Body of pancreas (tissue), 4 donors: ENCODE measurements around the gene SPTB. TPM values are rescaled to one million over a fixed set of nuclear protein-coding genes. Genes with fewer than 3 reads are reported as not detected.

Source experiments
- ATAC-seq: fragments of 150-250 bp; one replicate; pipeline ENCODE4 v1.9.1; 2016
- DNase-seq, 4 donors: peaks; one replicate each; pipeline ENCODE4 v3.0.0-alpha.2; 2019
- H3K27ac ChIP-seq, 4 donors: fragments of 200-600 bp; sonication (generic); 1 replicate in 3 of 4; 2 replicates in 1 of 4; pipeline versions ENCODE4 v1.5.1 to v1.6.1; 2016 to 2019; ENCODE audit warnings: mild to moderate bottlenecking in 1 of 4, mixed read lengths in 1 of 4, moderate library complexity in 1 of 4
- H3K27me3 ChIP-seq, 2 donors: fragments of 200-600 bp; sonication (generic); one replicate each; pipeline ENCODE4 v1.6.0; 2016; ENCODE audit warnings: mild to moderate bottlenecking in 1 of 2
- H3K36me3 ChIP-seq, 2 donors: fragments of 200-600 bp; sonication (generic); replicated peaks in 1 of 2; 2 replicates each; pipeline ENCODE4 v1.5.1; 2016; ENCODE audit warnings: low read depth in 2 of 2; ENCODE audit not compliant: insufficient read depth in 1 of 2
- H3K4me1 ChIP-seq: fragments of 200-600 bp; sonication (generic); one replicate; pipeline ENCODE4 v1.6.0; 2016
- H3K4me3 ChIP-seq, 2 donors: fragments of 200-600 bp; sonication (generic); 1 replicate in 1 of 2; 2 replicates in 1 of 2; pipeline ENCODE4 v1.5.1; 2016 to 2019
- H3K9me3 ChIP-seq, 3 donors: fragments of 200-600 bp; sonication (generic); 1 replicate in 2 of 3; 2 replicates in 1 of 3; pipeline ENCODE4 v1.5.1; 2016
- CTCF ChIP-seq, 7 experiments: fragments of 450-650 bp in 4 of 7; fragments of 200-600 bp in 3 of 7; sonication (generic) in 3 of 7; IDR thresholded peaks; one replicate each; pipeline ENCODE4 v1.5.1; 2016 to 2019; ENCODE audit warnings: antibody characterized with exemption in 7 of 7
- POLR2A ChIP-seq, 3 donors: fragments of 450-650 bp; IDR thresholded peaks; one replicate each; pipeline ENCODE4 v1.6.1; 2016; ENCODE audit warnings: antibody characterized with exemption in 3 of 3, mild to moderate bottlenecking in 2 of 3
- WGBS, 2 donors: methylation state at CpG; one replicate each; pipeline ENCODE4 v1.1.5; 2017; 5-methylcytosine and 5-hydroxymethylcytosine counted together
- intact Hi-C: fragments of 100-400 bp; cut with DNase I; formaldehyde crosslinking; loops from one replicate; pipeline ENCODE4 v1.15.1; 2023
- total RNA-seq, 2 donors: library from RNA; depleted of rRNA; stranded (reverse); fragments of >200 nt; gene quantifications; one replicate each; pipeline ENCODE4 v1.1.0, GENCODE V29; 2016

SPTB gene
- total RNA-seq, 2 donors from 2014 or later = 3.4 to 8.6 TPM

- no peak overlapping the region for H3K27ac ChIP-seq
- TF ChIP-seq CTCF (IDR thresholded peaks at IDR 0.05) (no peak), POLR2A (IDR thresholded peaks at IDR 0.05) (no peak)
- intact Hi-C loops = no loop called here
- no peak for DNase-seq
- whole genome bisulfite sequencing, 2 donors = 50 to 61% methylated on average over 5 of the region's 5 CpGs
- no peaks in the 10 kb centered on the region for H3K9me3 ChIP-seq
- H3K36me3 ChIP-seq = no peaks in the 10 kb centered on the region
- no peaks in the 10 kb centered on the region for H3K4me1 ChIP-seq
- ATAC-seq = no peak
- H3K27me3 ChIP-seq = no peaks in the 10 kb centered on the region
- H3K4me3 ChIP-seq = no peak overlapping the region
These were observed 90.0 kb downstream of the SPTB start for GRCh38 chr14:64789696-64790095.

DNA sequence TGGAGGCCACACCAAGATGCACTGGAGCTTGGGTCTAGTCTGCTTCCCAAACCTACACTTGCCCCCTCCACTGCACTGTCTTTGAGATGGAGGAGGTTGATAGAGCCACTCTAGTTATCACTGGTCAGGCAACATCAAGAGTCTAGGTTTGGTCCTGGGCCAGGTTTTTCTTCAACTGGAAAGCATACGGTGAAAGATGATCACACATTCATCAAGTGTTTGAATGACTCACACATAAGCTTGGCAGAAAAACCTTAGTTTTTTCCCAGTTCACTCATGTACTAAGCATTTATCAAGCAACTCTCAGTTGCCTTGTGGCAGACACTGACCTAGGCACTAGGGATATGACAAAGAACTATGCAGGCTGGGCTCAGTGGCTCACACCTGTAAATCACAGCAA is 91.0 kb downstream of the SPTB start:
- no peaks in the 10 kb centered on the region for H3K9me3 ChIP-seq
- no peaks in the 10 kb centered on the region for H3K4me1 ChIP-seq
- no peaks in the 10 kb centered on the region for H3K36me3 ChIP-seq
- DNase-seq (no peak), ATAC-seq (no peak)
- no peak overlapping the region for H3K4me3 ChIP-seq
- H3K27ac ChIP-seq = no peak overlapping the region
- H3K27me3 ChIP-seq = no peaks in the 10 kb centered on the region
- WGBS, 2 donors = 13 to 30% methylated on average over 1 of the region's 1 CpG
- no peak for TF ChIP-seq CTCF (IDR thresholded peaks at IDR 0.05)
- TF ChIP-seq POLR2A (IDR thresholded peaks at IDR 0.05) = no peak
- intact Hi-C loops = no loop called here

- H3K4me3 ChIP-seq = no peak overlapping the region
- H3K9me3 ChIP-seq = no peaks in the 10 kb centered on the region
- no peak for TF ChIP-seq POLR2A (IDR thresholded peaks at IDR 0.05)
- no peak for TF ChIP-seq CTCF (IDR thresholded peaks at IDR 0.05)
- H3K27ac ChIP-seq = no peak overlapping the region
- DNase-seq (no peak), ATAC-seq (no peak)
- intact Hi-C loops = no loop called here
- H3K4me1 ChIP-seq = no peaks in the 10 kb centered on the region
- H3K27me3 ChIP-seq = no peaks in the 10 kb centered on the region
- 92 to 94% methylated on average over 6 of the region's 6 CpGs for WGBS, 2 donors
- no peaks in the 10 kb centered on the region for H3K36me3 ChIP-seq
These were observed 92.1 kb downstream of the SPTB start for GRCh38 chr14:64787619-64788018.

- no peaks in the 10 kb centered on the region for H3K27me3 ChIP-seq
- ATAC-seq = no peak
- H3K4me3 ChIP-seq = no peak overlapping the region
- DNase-seq = peak in 1 of 4 donors; percentile 20
- H3K27ac ChIP-seq = no peak overlapping the region
- H3K9me3 ChIP-seq = no peaks in the 10 kb centered on the region
- TF ChIP-seq CTCF (IDR thresholded peaks at IDR 0.05) (no peak), POLR2A (IDR thresholded peaks at IDR 0.05) (no peak)
- 91 to 92% methylated on average over 21 to 24 of the region's 24 CpGs for WGBS, 2 donors
- no peaks in the 10 kb centered on the region for H3K4me1 ChIP-seq
- no peaks in the 10 kb centered on the region for H3K36me3 ChIP-seq
- intact Hi-C loops = no loop called here
These were observed 93.2 kb downstream of the SPTB start for GRCh38 chr14:64786296-64787149.

- WGBS, 2 donors = 89 to 91% methylated on average over 9 of the region's 9 CpGs
- no peaks in the 10 kb centered on the region for H3K9me3 ChIP-seq
- H3K4me3 ChIP-seq = no peak overlapping the region
- ATAC-seq (no peak), DNase-seq (no peak)
- no peaks in the 10 kb centered on the region for H3K27me3 ChIP-seq
- intact Hi-C loops = no loop called here
- no peak overlapping the region for H3K27ac ChIP-seq
- peaks cover 5% of the 10 kb centered on the region for H3K4me1 ChIP-seq
- TF ChIP-seq CTCF (IDR thresholded peaks at IDR 0.05) = no peak
- no peak for TF ChIP-seq POLR2A (IDR thresholded peaks at IDR 0.05)
- no peaks in the 10 kb centered on the region for H3K36me3 ChIP-seq
These were observed 95.7 kb downstream of the SPTB start for GRCh38 chr14:64784006-64784405.
